Smooth muscle cell (in vitro differentiated cells): ENCODE data around the gene CCDC158. TPM values are rescaled to one million over a fixed set of nuclear protein-coding genes. Genes with fewer than 3 reads are reported as not detected.

Experiments used
- DNase-seq: peaks from one replicate; lab custom pipeline; 2025; ENCODE audit not compliant: unreplicated experiment; lab: John Stamatoyannopoulos, UW
- H2AFZ ChIP-seq: fragments of 200-600 bp; sonication (generic); 2 replicates; pipeline ENCODE4 v1.6.0; 2016; ENCODE audit warnings: antibody characterized with exemption, low read depth, mild to moderate bottlenecking
- H3F3A ChIP-seq: fragments of 200-600 bp; sonication (generic); 2 replicates; pipeline ENCODE4 v1.6.0; 2017; ENCODE audit warnings: antibody characterized with exemption, low read depth
- H3K27ac ChIP-seq: fragments of 200-600 bp; sonication (generic); 2 replicates; pipeline ENCODE4 v1.5.1; 2016; ENCODE audit warnings: low read depth, mild to moderate bottlenecking
- H3K27me3 ChIP-seq: fragments of 200-600 bp; sonication (generic); 2 replicates; pipeline ENCODE4 v1.6.1; 2016; ENCODE audit warnings: low read depth, mild to moderate bottlenecking
- H3K36me3 ChIP-seq: fragments of 200-600 bp; sonication (generic); 2 replicates; pipeline ENCODE4 v1.5.1; 2016; ENCODE audit warnings: low read depth
- H3K4me1 ChIP-seq: fragments of 200-600 bp; sonication (generic); 2 replicates; pipeline ENCODE4 v1.5.1; 2016; ENCODE audit warnings: low read depth
- H3K4me2 ChIP-seq: fragments of 200-600 bp; sonication (generic); 2 replicates; pipeline ENCODE4 v1.6.0; 2016; ENCODE audit warnings: mild to moderate bottlenecking
- H3K4me3 ChIP-seq: fragments of 200-600 bp; sonication (generic); 2 replicates; pipeline ENCODE4 v1.5.1; 2016; ENCODE audit warnings: mild to moderate bottlenecking
- H3K79me2 ChIP-seq: fragments of 200-600 bp; sonication (generic); 2 replicates; pipeline ENCODE4 v1.6.0; 2016; ENCODE audit warnings: low read depth, mild to moderate bottlenecking
- H3K9ac ChIP-seq: fragments of 200-600 bp; sonication (generic); 2 replicates; pipeline ENCODE4 v1.6.0; 2016; ENCODE audit warnings: low read depth
- H3K9me3 ChIP-seq: fragments of 200-600 bp; sonication (generic); replicated peaks from 2 replicates; pipeline ENCODE4 v1.5.1; 2016; ENCODE audit warnings: low read depth
- H4K20me1 ChIP-seq: fragments of 200-600 bp; sonication (generic); 2 replicates; pipeline ENCODE4 v1.6.0; 2016; ENCODE audit warnings: low read depth
- WGBS: methylation state at CpG from one replicate; pipeline ENCODE4 v1.1.7; 2016; ENCODE audit warnings: low lambda C conversion rate; 5-methylcytosine and 5-hydroxymethylcytosine counted together
- polyA plus RNA-seq: library from polyadenylated mRNA; unstranded; fragments of >200 nt; fragmentation: Nextera tagmentation; extraction: Ambion mirVana; gene quantifications from 2 replicates; pipeline ENCODE4 v1.2.1, GENCODE V29; 2016
- total RNA-seq: library from RNA; depleted of rRNA; stranded (reverse); fragments of >200 nt; gene quantifications from 2 replicates; pipeline ENCODE4 v1.2.3, GENCODE V29; 2014
- TF ChIP-seq, protein P1 (sequence below): fragments of 200-600 bp; sonication (generic); IDR thresholded peaks from 2 replicates; pipeline ENCODE4 v1.5.1; 2017; ENCODE audit warnings: borderline replicate concordance, mild to moderate bottlenecking, antibody characterized with exemption; ENCODE audit not compliant: insufficient read depth, poor library complexity, severe bottlenecking

CCDC158 gene
- total and polyA plus RNA-seq, 2 experiments from 2014 or later, result not detected

DNA sequence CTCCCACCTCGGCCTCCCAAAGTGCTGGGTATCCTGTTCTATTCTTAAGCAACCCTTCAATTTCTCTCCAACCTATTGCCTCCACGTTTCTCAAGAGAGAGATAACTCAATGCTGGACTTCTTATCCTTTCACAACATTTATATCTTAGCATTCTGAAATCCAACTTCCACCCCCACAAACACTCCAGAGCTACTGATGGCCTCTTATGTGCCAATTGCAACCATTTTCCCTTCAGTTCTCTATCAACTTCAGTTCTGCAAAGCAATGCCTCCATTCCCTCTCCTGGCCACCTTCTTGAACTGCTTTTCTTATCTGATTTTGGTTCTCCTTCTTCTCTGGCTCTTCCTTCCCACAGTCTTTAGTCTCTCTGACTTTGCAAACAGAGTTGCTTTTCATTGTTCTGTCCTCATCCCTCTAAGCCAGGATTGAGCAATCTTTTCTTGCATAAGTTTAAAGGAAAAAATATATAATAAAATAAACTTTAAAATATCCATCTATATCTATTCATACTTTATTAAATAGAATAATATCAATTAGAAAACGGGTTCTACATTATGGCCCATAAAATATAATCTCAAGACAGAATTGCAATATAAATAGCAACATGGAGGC lies 118.0 kb downstream of the CCDC158 start:
- Histone ChIP-seq H4K20me1 (peaks cover 3% of the 10 kb centered on the region), H3K4me1 (peaks cover 5% of the 10 kb centered on the region), H3K36me3 (no peaks in the 10 kb centered on the region), H3K9me3 (peaks cover 8% of the 10 kb centered on the region), H3K27me3 (no peaks in the 10 kb centered on the region), H3F3A (peaks cover 22% of the 10 kb centered on the region), H2AFZ (no peak overlapping the region), H3K27ac (no peak overlapping the region), H3K9ac (no peak overlapping the region), H3K79me2 (peaks cover 29% of the 10 kb centered on the region), H3K4me3 (no peak overlapping the region), H3K4me2 (no peak overlapping the region)
- TF ChIP-seq, protein P1, sequence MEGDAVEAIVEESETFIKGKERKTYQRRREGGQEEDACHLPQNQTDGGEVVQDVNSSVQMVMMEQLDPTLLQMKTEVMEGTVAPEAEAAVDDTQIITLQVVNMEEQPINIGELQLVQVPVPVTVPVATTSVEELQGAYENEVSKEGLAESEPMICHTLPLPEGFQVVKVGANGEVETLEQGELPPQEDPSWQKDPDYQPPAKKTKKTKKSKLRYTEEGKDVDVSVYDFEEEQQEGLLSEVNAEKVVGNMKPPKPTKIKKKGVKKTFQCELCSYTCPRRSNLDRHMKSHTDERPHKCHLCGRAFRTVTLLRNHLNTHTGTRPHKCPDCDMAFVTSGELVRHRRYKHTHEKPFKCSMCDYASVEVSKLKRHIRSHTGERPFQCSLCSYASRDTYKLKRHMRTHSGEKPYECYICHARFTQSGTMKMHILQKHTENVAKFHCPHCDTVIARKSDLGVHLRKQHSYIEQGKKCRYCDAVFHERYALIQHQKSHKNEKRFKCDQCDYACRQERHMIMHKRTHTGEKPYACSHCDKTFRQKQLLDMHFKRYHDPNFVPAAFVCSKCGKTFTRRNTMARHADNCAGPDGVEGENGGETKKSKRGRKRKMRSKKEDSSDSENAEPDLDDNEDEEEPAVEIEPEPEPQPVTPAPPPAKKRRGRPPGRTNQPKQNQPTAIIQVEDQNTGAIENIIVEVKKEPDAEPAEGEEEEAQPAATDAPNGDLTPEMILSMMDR, result no peak
- WGBS, result 75% methylated on average over 3 of the region's 3 CpGs
- no peak for DNase-seq

DNA sequence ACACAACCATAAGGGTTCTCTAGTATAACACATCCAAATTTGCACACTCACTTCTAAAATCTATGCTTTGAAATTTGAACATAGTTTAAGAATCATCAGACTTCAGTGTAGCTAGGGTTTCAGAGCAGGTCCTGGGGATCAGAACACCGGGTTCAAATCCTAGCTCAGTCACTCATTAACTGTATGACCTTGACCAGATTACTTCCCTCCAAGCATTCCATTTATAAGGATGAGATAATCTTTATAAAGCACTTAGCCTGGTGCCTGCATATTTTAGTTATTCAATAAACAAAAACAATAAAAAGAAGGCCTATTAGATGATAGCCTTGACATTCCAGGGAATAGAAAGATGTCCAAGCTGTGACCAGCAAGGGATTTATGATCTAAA lies 119.2 kb downstream of the CCDC158 start:
- H3K36me3 ChIP-seq, result no peaks in the 10 kb centered on the region
- H4K20me1 ChIP-seq, result no peaks in the 10 kb centered on the region
- no peak overlapping the region for H2AFZ ChIP-seq
- peaks cover 22% of the 10 kb centered on the region for H3F3A ChIP-seq
- peak overlapping the region; percentile 45 for H3K4me2 ChIP-seq
- peak overlapping the region; percentile 78 for H3K27ac ChIP-seq
- H3K9me3 ChIP-seq, result peaks cover 8% of the 10 kb centered on the region
- no peak overlapping the region for H3K4me3 ChIP-seq
- H3K4me1 ChIP-seq, result peaks cover 5% of the 10 kb centered on the region
- DNase-seq, result no peak
- peak overlapping the region; percentile 1 for H3K9ac ChIP-seq
- no peaks in the 10 kb centered on the region for H3K27me3 ChIP-seq
- 8% methylated on average over 1 of the region's 1 CpG for WGBS
- TF ChIP-seq, protein P1, result no peak
- peaks cover 19% of the 10 kb centered on the region for H3K79me2 ChIP-seq

DNA sequence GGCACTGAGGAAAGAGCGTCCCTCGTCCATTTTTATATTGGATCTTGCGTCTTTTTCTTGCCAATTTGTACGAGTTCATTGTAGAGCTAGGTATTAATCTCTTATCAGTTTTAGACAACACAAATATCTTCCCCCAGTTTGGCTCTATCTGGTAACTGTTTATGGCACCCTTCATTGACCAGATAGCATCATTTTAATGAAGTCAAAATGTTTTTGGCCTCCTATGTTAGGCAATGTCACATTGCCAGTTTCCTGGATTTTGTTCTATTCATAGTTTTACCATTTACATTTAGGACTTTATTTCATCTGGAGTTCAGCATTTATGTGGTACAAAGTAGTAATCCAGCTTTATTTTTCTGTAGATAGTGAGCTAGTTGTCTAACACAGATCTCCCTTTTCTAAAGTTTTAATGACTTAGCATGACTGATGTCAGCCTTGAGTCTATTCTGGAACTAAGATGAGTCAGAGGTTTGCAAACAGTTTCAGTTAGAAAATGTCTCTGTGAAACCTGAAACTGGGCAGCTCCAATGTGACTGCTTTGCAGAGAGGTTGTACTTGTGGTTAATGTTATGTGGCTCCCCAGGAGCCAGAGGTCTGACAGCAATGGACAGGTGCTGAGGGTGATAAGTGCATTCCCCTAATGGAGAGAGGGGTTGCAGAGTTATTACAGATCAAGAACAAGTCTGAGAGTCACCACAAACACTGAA lies 119.7 kb downstream of the CCDC158 start:
- no peak overlapping the region for H3K4me3 ChIP-seq
- DNase-seq, result no peak
- peaks cover 5% of the 10 kb centered on the region for H3K4me1 ChIP-seq
- peak overlapping the region; percentile 45 for H3K4me2 ChIP-seq
- H3F3A ChIP-seq, result peaks cover 22% of the 10 kb centered on the region
- no peaks in the 10 kb centered on the region for H3K36me3 ChIP-seq
- TF ChIP-seq, protein P1, result no peak
- no peak overlapping the region for H2AFZ ChIP-seq
- peak overlapping the region; percentile 78 for H3K27ac ChIP-seq
- peaks cover 19% of the 10 kb centered on the region for H3K79me2 ChIP-seq
- H4K20me1 ChIP-seq, result no peaks in the 10 kb centered on the region
- no peaks in the 10 kb centered on the region for H3K27me3 ChIP-seq
- peaks cover 8% of the 10 kb centered on the region for H3K9me3 ChIP-seq
- peak overlapping the region; percentile 1 for H3K9ac ChIP-seq
- WGBS, result 33% methylated on average over 4 of the region's 4 CpGs
